H1 (cell line): ENCODE measurements around the gene CYTL1.

Source experiments
- CEBPB ChIP-seq: IDR thresholded peaks from 2 replicates; pipeline ENCODE4 v1.6.1; 2012; ENCODE audit warnings: low read depth, low read length
- CHD1 ChIP-seq: IDR thresholded peaks from 2 replicates; pipeline ENCODE4 v1.6.1; 2012; ENCODE audit warnings: low read depth, low read length, improper control_type of control experiment
- CREB1 ChIP-seq: IDR thresholded peaks from 2 replicates; pipeline ENCODE4 v1.6.1; 2012; ENCODE audit warnings: inconsistent platforms
- EP300 ChIP-seq, 2 experiments: IDR thresholded peaks; 1 replicate in 1 of 2; 2 replicates in 1 of 2; pipeline ENCODE4 v1.6.1; 2011 to 2012; ENCODE audit warnings: low read depth in 2 of 2, low read length in 2 of 2, mild to moderate bottlenecking in 2 of 2, borderline replicate concordance in 1 of 2, inconsistent platforms in 1 of 2, moderate library complexity in 1 of 2
- EZH2 ChIP-seq: fragments of 200-600 bp; sonication (generic); IDR thresholded peaks from 2 replicates; pipeline ENCODE4 v1.7.1; 2012; ENCODE audit warnings: low read depth, mild to moderate bottlenecking, moderate library complexity, low read length, inconsistent platforms; ENCODE audit not compliant: severe bottlenecking
- NRF1 ChIP-seq: IDR thresholded peaks from 2 replicates; pipeline ENCODE4 v1.6.1; 2011; ENCODE audit warnings: mild to moderate bottlenecking, low read depth, low read length, improper control_type of control experiment
- POLR2A ChIP-seq, 2 experiments: IDR thresholded peaks; 1 replicate in 1 of 2; 2 replicates in 1 of 2; pipeline ENCODE4 v1.6.1; 2011; ENCODE audit warnings: low read depth in 2 of 2, low read length in 2 of 2, mild to moderate bottlenecking in 2 of 2; ENCODE audit errors: control extremely low read depth in 1 of 2
- RAD21 ChIP-seq, 2 experiments: IDR thresholded peaks in 1 of 2; conservative IDR thresholded peaks in 1 of 2; 2 replicates each; pipeline ENCODE4 v1.6.1; 2011; ENCODE audit warnings: low read depth in 2 of 2, low read length in 2 of 2, improper control_type of control experiment in 1 of 2, inconsistent platforms in 1 of 2, mild to moderate bottlenecking in 1 of 2, moderate library complexity in 1 of 2
- SIN3A ChIP-seq, 2 experiments: IDR thresholded peaks in 1 of 2; conservative IDR thresholded peaks in 1 of 2; 2 replicates each; pipeline ENCODE4 v1.6.1; 2011 to 2012; ENCODE audit warnings: low read length in 2 of 2, improper control_type of control experiment in 1 of 2, low read depth in 1 of 2, mild to moderate bottlenecking in 1 of 2
- TAF1 ChIP-seq: IDR thresholded peaks from 2 replicates; pipeline ENCODE4 v1.6.1; 2011; ENCODE audit warnings: mild to moderate bottlenecking, low read depth, low read length
- TF ChIP-seq, protein P1 (sequence below), 3 experiments: IDR thresholded peaks; 1 replicate in 2 of 3; 2 replicates in 1 of 3; pipeline versions ENCODE4 v1.5.1 to v1.6.1; 2011; ENCODE audit warnings: low read length in 3 of 3, mild to moderate bottlenecking in 3 of 3, inconsistent platforms in 2 of 3, low read depth in 1 of 3, moderate library complexity in 1 of 3; ENCODE audit not compliant: insufficient read depth in 1 of 3; ENCODE audit errors: control extremely low read depth in 1 of 3

DNA sequence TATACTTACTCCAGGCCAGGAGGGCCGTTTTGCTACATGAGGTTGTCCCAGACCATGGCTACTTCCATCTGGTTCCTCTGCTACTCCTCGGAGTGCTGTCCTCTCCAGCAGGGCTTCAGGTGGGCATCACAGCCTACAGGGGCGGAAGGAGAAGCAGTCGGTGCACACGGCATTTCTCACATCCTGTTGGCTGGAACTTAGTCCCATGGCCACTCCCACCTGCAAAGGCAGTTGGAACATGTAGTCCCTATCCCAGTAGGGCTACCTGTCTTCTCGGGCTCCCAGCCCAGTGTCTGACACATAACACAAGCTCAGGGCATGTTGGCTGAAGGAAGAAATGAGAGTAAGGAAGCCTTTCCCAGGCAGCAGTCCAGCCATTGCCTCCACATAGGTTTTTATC is 24.3 kb upstream of the CYTL1 start:
- TF ChIP-seq CHD1, result no peak
- TF ChIP-seq, protein P1, sequence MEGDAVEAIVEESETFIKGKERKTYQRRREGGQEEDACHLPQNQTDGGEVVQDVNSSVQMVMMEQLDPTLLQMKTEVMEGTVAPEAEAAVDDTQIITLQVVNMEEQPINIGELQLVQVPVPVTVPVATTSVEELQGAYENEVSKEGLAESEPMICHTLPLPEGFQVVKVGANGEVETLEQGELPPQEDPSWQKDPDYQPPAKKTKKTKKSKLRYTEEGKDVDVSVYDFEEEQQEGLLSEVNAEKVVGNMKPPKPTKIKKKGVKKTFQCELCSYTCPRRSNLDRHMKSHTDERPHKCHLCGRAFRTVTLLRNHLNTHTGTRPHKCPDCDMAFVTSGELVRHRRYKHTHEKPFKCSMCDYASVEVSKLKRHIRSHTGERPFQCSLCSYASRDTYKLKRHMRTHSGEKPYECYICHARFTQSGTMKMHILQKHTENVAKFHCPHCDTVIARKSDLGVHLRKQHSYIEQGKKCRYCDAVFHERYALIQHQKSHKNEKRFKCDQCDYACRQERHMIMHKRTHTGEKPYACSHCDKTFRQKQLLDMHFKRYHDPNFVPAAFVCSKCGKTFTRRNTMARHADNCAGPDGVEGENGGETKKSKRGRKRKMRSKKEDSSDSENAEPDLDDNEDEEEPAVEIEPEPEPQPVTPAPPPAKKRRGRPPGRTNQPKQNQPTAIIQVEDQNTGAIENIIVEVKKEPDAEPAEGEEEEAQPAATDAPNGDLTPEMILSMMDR (IDR thresholded peaks at IDR 0.05; ENCODE audit: control extremely low read depth in 1 of 3, insufficient read depth in 1 of 3, low read depth in 1 of 3, low read length in 3 of 3), result no peak
- no peak for TF ChIP-seq TAF1
- TF ChIP-seq SIN3A (conservative IDR thresholded peaks at IDR 0.05 in 1 of 2, IDR thresholded peaks at IDR 0.05 in 1 of 2; ENCODE audit: low read depth in 1 of 2, low read length in 2 of 2), result no peak
- no peak for TF ChIP-seq EP300 (IDR thresholded peaks at IDR 0.05; ENCODE audit: borderline replicate concordance in 1 of 2, low read depth in 2 of 2, low read length in 2 of 2)
- no peak for TF ChIP-seq EZH2
- no peak for TF ChIP-seq RAD21 (IDR thresholded peaks at IDR 0.05 in 1 of 2, conservative IDR thresholded peaks at IDR 0.05 in 1 of 2; ENCODE audit: low read depth in 2 of 2, low read length in 2 of 2)
- no peak for TF ChIP-seq CEBPB
- TF ChIP-seq NRF1, result no peak
- no peak for TF ChIP-seq POLR2A (IDR thresholded peaks at IDR 0.05; ENCODE audit: control extremely low read depth in 1 of 2, low read depth in 2 of 2, low read length in 2 of 2)
- TF ChIP-seq CREB1, result no peak
